HG03565 (cell line): ENCODE results near the gene MAP2K1.
"Not testable (repeated sequence)": the region's sequence is repeated elsewhere in the genome, so short reads cannot be mapped to it uniquely, and the experiment has no call there.

ENCODE experiments used
- ATAC-seq: cut with Tn5 transposase; IDR thresholded peaks from one replicate; pipeline ENCODE4 v1.9.1; 2021; ENCODE audit warnings: mild to moderate bottlenecking, moderate library complexity; ENCODE audit not compliant: unreplicated experiment

The MAP2K1 gene

DNA sequence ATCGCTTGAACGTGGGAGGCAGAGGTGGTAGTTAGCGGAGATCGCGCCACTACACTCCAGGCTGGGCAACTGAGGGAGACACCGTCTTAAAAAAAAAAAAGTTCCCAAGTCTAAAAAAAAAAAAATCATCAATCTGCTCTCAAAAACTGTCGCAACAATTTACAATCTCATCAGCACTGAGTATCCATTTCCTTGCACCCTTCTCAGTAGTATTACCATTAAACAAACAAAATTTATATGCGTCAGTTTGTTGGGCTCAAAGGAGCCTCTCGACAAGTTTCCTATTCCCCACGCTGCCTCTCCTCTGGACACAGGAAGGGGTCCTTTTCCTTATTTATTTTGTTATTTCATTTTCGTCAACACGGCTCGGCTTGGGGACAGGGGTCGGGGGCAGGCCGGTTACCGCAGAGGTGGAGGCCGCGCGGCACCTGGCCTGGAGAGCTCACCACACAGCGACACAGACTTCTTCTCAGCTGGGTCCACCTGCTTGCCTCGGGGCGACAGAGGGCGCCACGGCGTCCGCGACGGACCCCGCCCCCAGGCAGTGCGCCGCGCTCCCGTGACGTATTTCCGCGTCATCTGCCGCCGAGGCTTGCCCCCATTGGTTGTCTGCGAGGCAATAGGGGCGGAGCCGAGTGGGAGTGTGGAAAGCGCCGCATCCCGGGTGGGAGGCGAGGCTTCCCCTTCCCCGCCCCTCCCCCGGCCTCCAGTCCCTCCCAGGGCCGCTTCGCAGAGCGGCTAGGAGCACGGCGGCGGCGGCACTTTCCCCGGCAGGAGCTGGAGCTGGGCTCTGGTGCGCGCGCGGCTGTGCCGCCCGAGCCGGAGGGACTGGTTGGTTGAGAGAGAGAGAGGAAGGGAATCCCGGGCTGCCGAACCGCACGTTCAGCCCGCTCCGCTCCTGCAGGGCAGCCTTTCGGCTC is at the start of gene MAP2K1:
TSS of gene MAP2K1 (plus strand) at position 709 of the 920 bp plus-strand sequence. CDS start 436 bp downstream, outside the sequence.
- peak; percentile 75 for ATAC-seq

- not testable (repeated sequence) for ATAC-seq
Observed at GRCh38 chr15:66348530-66348929, 38.2 kb upstream of the MAP2K1 start.

- no peak for ATAC-seq
Observed at GRCh38 chr15:66356077-66356358, 30.7 kb upstream of the MAP2K1 start.

GRCh38 chr15:66356359-66357236 is 30.1 kb upstream of the MAP2K1 start, which contains the start of gene TIPIN:
Gene TIPIN, minus strand, starts transcription at chr15:66356685. Its CDS starts 3,738 bp downstream, at chr15:66352947.
- peak; percentile 88 for ATAC-seq

DNA sequence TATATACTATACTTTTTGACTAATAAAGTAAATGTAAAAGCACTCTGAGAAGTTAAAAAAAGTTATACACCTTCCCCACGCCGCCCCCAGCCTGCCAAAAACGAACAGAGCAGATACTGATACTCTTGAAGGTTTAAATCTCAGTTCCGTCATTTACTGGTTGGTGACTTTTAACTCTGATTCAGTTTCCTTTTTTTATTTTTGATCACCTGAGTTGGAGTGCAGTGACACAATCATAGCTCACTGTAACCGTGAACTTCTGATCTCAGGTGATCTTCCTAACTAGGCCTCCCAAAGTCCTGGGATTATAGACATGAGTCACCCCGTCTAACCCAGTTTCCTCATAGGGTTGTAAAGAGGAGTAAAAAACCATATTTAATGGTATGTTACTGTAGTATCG is 27.0 kb upstream of the MAP2K1 start:
- no peak for ATAC-seq

DNA sequence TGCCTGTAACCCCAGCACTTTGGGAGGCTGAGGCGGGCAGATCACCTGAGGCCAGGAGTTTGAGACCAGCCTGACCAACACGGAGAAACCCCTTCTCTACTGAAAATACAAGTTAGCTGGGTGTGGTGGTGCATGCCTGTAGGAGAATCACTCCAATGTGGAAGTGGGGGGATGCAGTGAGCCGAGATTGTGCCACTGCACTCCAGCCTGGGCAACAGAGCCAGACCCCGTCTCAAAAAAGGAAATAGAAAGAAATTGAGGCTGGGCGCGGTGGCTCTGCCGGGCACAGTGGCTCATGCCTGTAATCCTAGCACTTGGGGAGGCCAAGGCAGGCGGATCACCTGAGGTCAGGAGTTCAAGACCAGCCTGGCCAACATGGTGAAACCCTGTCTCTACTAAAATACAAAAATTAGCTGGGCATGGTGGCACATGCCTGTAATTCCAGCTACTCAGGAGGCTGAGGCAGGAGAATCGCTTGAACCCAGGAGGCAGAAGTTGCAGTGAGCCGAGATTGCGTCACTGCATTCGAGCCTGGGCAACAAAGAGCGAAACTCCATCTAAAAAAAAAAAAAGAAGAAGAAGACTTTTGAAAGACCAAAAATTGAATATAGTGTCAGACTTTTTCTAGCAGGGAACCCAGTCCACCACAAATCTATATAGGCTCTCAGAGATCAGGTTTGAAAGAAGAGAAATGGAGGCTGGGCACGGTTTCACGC is 24.8 kb upstream of the MAP2K1 start:
- ATAC-seq, result not testable (repeated sequence)

DNA sequence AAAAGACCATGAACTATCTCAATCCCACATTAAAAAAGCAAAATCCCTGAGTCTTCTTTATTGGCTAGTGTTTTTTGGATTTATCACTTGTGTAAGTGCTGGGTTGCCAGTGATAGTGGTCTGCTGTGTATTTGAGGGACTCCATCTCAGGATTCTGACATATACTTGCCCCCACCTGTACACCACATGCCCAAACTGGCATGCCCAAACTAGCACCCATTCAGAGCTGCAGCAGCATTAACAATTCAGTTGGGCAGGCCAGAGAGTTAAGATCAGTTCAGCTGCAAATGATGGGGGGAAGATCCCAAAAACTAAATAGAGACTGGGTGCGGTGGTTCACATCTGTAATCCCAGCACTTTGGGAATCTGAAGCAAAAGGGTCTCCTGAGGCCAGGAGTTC is 23.9 kb upstream of the MAP2K1 start:
- no peak for ATAC-seq

DNA sequence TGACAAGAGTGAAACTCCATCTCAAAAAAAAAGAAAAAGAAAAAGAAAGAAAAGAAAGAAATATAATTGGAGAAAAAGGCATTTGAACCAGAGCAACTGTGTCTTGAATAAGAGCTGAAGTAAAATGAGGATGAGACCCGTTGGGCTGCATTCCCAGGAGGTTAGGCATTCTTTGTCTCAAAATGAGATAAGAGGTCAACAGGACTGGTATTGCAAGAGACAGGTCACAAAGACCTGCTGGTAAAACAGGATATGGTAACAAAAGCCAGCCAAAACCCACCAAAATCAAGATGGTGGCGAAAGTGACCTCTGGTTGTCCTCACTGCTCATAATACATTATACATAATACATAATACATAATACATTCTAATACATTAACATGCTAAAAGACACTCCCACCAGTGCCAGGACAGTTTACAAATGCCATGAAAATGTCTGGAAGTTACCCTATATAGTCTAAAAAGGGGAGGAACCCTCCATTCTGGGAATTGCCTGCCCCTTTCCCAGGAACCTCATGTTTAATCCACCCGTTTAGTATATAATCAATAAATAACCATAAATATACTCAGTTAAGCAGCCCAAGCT is 21.7 kb upstream of the MAP2K1 start:
- ATAC-seq, result no peak

- no peak for ATAC-seq
Observed at GRCh38 chr15:66369773-66370651, 16.7 kb upstream of the MAP2K1 start.

- ATAC-seq, result no peak
Observed at GRCh38 chr15:66374179-66374578, 12.5 kb upstream of the MAP2K1 start.

GRCh38 chr15:66378814-66379430 is 7.8 kb upstream of the MAP2K1 start:
- no peak for ATAC-seq

- not testable (repeated sequence) for ATAC-seq
Observed at GRCh38 chr15:66381376-66381775, 5.3 kb upstream of the MAP2K1 start.

DNA sequence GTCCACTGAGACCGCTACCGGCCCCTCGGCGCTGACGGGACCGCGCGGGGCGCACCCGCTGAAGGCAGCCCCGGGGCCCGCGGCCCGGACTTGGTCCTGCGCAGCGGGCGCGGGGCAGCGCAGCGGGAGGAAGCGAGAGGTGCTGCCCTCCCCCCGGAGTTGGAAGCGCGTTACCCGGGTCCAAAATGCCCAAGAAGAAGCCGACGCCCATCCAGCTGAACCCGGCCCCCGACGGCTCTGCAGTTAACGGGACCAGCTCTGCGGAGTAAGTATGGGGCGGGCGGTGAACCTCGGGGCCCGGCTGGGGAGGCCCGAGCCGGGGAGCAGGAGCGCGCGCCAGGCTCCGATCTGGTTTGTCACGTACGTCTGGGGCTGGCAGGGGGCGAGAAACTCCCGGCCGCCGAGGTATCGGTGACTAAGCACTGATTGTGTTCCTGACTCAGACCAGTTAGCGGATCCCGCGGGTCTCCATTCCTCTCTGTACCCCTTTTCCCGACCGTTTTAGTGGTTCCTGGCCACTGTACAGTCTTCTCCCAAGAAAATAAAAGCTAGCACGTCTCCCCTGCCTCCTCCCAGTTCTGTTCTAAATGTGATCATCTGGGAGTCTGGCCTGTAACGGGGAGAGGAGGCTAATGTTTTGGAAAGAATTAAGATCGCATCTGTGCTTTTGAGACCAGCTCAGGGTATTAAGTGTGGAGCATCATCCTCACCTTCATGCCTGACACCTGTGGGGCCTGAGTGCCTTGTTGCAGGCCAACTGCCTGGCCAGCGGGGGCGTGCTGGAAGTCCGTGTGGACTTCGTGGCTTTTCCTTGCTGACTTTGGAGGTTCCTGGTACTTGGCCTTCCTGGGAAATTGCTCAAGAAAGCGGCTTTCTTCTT is 691 bp downstream of the MAP2K1 start:
- no peak for ATAC-seq

- no peak for ATAC-seq
Observed at GRCh38 chr15:66388043-66388363, 1.3 kb downstream of the MAP2K1 start.

- no peak for ATAC-seq
Observed at GRCh38 chr15:66388576-66388975, 1.9 kb downstream of the MAP2K1 start.

DNA sequence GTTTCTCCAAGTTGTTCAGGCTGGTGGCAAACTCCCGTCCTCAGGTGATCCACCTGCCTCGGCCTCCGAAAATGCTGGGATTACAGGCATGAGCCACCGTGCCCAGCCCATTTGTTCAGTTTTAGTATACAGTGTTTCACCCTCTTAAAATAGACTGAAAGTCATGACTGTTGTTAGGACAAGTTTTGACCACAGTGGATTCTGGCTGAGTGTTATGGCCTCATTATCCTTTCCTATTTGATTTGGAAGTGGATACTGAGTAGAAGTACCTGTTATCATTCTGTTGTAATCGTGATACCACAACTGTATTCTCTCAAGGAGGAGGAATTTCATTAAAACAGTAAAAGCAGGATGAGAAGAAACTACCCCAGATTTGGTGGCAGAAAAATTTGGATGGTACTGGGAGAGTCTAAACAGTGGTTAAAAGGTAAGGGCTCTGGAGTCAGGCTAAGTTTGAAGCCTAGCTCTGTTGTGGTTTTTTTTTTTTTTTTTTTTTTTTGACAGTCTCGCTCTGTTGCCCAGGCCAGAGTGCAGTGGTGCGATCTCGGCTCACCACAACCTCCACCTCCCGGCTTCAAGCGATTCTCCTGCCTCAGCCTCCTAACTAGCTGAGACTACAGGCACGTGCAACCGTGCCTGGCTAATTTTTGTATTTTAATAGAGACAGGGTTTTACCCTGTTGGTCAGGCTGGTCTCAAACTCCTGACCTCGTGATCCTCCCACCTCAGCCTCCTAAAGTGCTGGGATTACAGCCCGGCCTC is 2.6 kb downstream of the MAP2K1 start:
- no peak for ATAC-seq

- no peak for ATAC-seq
Observed at GRCh38 chr15:66389859-66390381, 3.2 kb downstream of the MAP2K1 start.

DNA sequence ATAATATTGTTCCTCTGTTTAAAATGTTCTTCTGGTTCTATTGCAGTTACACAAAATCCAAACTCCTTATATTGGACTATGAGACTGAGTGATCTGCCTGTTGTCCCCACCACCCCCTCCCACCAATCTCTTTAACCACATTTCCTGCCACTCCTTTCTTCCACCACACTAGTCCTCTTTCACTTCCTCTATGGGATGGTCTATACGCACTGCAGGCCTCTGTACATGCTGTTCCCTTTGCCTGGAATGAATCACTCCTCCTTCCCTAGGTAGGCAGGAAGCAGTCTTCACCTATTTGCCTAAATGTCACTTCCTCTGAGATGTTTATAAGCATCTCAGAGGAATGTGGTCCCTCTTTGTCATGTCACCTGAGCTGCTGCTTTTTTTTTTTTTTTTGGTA is 4.0 kb downstream of the MAP2K1 start:
- no peak for ATAC-seq
